Chondrocyte (in vitro differentiated cells): ENCODE measurements around the gene LASP1NB.

Experiments
- DNase-seq: peaks from one replicate; pipeline ENCODE4 v3.0.0; 2021; ENCODE audit warnings: mixed read lengths, low spot score
- H3K27ac Mint-ChIP-seq: one replicate; pipeline ENCODE4 v1.8.0; 2021; ENCODE audit warnings: mild to moderate bottlenecking, moderate library complexity, mixed read lengths; ENCODE audit not compliant: unreplicated experiment
- H3K27me3 Mint-ChIP-seq: 2 replicates; pipeline ENCODE4 v1.8.0; 2021; ENCODE audit warnings: low read depth, mixed read lengths
- H3K36me3 Mint-ChIP-seq: 2 replicates; pipeline ENCODE4 v1.8.0; 2021; ENCODE audit warnings: low read depth, mixed read lengths
- H3K4me1 Mint-ChIP-seq: 2 replicates; pipeline ENCODE4 v1.8.0; 2021; ENCODE audit warnings: low read depth, mild to moderate bottlenecking, mixed read lengths
- H3K4me3 Mint-ChIP-seq: one replicate; pipeline ENCODE4 v1.8.0; 2021; ENCODE audit warnings: mild to moderate bottlenecking, moderate library complexity, mixed read lengths; ENCODE audit not compliant: unreplicated experiment
- H3K9me3 Mint-ChIP-seq: 2 replicates; pipeline ENCODE4 v1.8.0; 2021; ENCODE audit warnings: low read depth, mixed read lengths
- TF ChIP-seq, protein P1 (sequence below): fragments of 200-600 bp; sonication (generic); IDR thresholded peaks from 2 replicates; pipeline ENCODE4 v1.5.0; 2021; ENCODE audit warnings: antibody characterized with exemption, mild to moderate bottlenecking, moderate library complexity

Gene LASP1NB

DNA sequence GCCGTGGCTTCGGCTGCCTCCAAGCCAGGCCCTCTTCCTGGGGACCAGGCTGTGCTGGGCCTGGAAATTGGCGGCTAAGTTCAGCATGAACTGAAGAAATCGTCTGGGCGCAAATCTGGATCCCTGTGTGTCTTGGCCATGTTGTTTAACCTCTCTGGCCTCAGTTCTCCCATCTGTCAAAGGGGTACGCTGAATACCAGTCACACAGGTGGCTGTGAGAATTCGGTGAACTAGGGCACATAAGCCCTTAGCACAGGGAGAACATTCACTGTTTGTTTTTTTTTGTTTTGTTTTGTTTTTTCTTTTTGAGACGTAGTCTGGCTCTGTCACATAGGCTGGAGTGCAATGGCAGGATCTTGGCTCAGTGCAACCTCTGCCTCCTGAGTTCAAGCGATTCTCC, 36.6 kb upstream of the LASP1NB start:
- H3K36me3 Mint-ChIP-seq: peaks cover 33% of the 10 kb centered on the region

DNA sequence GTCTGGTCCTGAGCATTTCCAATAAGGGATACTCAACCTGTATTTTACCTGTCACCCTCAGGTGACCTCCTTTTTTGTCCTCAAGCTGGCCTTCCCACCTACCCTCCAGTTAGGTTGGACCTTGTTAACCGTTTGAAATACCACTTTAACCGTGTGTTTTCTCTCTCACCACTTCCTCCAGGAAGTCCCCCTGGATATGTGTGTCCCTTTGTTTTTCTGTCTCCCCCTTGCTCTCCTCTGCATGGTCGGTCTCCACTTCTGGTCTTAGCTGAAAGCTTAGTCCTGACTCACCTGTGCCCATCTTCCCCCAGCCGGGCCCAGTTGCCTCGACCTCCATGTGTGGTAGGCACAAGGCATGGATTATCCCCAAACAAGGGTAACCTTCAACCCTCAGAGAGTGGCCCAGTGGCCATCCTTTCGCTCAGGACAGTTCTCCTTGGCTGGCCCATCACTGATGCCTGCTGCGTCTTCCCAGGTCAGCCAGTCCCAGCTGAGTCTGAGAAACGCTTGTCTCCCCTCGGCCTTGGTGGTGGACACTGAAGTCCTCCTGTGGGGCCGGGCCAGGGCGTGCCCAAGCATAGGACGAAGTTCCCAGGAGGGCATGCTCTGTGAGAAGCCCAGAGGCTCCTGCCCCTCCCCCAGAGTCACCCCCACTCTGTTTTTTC, 35.5 kb upstream of the LASP1NB start:
- TF ChIP-seq, protein P1, sequence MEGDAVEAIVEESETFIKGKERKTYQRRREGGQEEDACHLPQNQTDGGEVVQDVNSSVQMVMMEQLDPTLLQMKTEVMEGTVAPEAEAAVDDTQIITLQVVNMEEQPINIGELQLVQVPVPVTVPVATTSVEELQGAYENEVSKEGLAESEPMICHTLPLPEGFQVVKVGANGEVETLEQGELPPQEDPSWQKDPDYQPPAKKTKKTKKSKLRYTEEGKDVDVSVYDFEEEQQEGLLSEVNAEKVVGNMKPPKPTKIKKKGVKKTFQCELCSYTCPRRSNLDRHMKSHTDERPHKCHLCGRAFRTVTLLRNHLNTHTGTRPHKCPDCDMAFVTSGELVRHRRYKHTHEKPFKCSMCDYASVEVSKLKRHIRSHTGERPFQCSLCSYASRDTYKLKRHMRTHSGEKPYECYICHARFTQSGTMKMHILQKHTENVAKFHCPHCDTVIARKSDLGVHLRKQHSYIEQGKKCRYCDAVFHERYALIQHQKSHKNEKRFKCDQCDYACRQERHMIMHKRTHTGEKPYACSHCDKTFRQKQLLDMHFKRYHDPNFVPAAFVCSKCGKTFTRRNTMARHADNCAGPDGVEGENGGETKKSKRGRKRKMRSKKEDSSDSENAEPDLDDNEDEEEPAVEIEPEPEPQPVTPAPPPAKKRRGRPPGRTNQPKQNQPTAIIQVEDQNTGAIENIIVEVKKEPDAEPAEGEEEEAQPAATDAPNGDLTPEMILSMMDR: no peak
- Mint-ChIP-seq H3K4me1 (peaks cover 75% of the 10 kb centered on the region), H3K36me3 (peaks cover 38% of the 10 kb centered on the region), H3K27ac (peak overlapping the region; percentile 66), H3K4me3 (no peak overlapping the region), H3K9me3 (no peaks in the 10 kb centered on the region), H3K27me3 (no peaks in the 10 kb centered on the region)
- DNase-seq: no peak

More for the DNA sequence above, 36.6 kb upstream of the LASP1NB start:
- no peak overlapping the region for H3K4me3 Mint-ChIP-seq
- H3K4me1 Mint-ChIP-seq: peaks cover 71% of the 10 kb centered on the region
- no peak for DNase-seq
- TF ChIP-seq, protein P1: no peak
- peak overlapping the region; percentile 32 for H3K27ac Mint-ChIP-seq
- H3K9me3 Mint-ChIP-seq: no peaks in the 10 kb centered on the region
- no peaks in the 10 kb centered on the region for H3K27me3 Mint-ChIP-seq

DNA sequence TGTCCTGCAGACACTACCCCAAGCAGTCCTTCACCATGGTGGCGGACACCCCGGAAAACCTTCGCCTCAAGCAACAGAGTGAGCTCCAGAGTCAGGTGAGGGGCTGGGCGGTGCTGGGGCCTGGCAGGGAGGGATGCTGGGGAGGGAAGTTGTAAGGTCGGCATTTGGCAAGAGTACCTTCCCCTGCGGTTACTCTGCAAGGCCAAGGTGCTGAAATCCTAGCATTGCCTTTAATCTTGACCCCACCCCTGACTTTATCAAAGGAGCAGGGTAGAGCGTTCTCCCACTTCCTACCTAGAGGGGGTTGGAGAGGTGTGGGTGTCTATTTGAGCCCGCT, 35.0 kb upstream of the LASP1NB start:
- Mint-ChIP-seq H3K27ac (no peak overlapping the region), H3K9me3 (no peaks in the 10 kb centered on the region), H3K27me3 (no peaks in the 10 kb centered on the region), H3K36me3 (peaks cover 36% of the 10 kb centered on the region), H3K4me1 (peaks cover 70% of the 10 kb centered on the region), H3K4me3 (no peak overlapping the region)
- TF ChIP-seq, protein P1: no peak
- DNase-seq: no peak

GRCh38 chr17:38891441-38891840, 34.0 kb upstream of the LASP1NB start:
- Mint-ChIP-seq H3K27me3 (no peaks in the 10 kb centered on the region), H3K36me3 (peaks cover 33% of the 10 kb centered on the region), H3K4me1 (peaks cover 68% of the 10 kb centered on the region), H3K4me3 (no peak overlapping the region), H3K27ac (peak overlapping the region; percentile 69), H3K9me3 (no peaks in the 10 kb centered on the region)
- no peak for DNase-seq
- TF ChIP-seq, protein P1: no peak

DNA sequence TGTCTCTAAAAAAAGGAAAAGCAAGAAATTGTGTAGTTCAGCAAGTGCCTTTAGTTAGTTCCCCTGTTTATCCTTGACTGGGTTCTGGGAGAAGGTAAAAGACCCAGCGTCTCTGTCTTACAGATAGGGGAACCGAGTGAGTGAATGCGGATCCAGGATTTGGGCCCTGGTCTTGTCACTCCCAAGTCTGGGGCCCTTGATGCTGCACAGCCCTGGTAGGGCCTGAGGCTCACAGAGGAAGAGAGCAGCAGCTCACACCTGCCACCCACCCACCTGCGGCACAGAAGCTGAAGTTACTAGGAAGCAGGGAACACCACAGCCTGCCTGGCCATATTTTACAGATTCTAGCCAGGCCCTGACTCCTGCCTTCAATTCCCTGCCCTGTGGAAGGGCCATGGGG, 33.3 kb upstream of the LASP1NB start:
- peaks cover 35% of the 10 kb centered on the region for H3K36me3 Mint-ChIP-seq
- DNase-seq: no peak
- H3K4me1 Mint-ChIP-seq: peaks cover 69% of the 10 kb centered on the region
- H3K4me3 Mint-ChIP-seq: no peak overlapping the region
- TF ChIP-seq, protein P1: no peak
- H3K9me3 Mint-ChIP-seq: no peaks in the 10 kb centered on the region
- no peaks in the 10 kb centered on the region for H3K27me3 Mint-ChIP-seq
- H3K27ac Mint-ChIP-seq: no peak overlapping the region
